ENCODE data around the gene CELA2B.

DNA sequence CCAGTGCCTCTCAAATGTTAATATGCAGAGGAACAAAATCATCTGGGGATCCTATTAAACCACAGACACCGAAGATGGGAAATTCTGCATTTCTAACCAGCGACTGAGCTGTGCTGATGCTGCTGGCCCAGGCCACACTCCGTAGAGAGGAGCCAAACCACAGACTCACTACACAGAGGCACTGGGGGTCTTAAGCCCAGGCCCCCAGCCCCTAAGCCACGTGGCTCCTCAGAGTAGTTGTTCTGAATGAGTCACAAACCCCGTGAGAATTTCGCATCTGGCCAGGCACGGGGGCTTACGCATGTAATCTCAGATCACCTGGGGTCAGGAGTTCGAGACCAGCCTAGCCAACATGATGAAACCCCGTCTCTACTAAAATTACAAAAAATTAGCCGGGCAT lies 22.2 kb upstream of the CELA2B start:
- TF ChIP-seq CTCF (IDR thresholded peaks at IDR 0.05), result no peak
- TF ChIP-seq EZH2 (IDR thresholded peaks at IDR 0.05; ENCODE audit: borderline replicate concordance, insufficient read depth, low read depth, low read length, poor library complexity, severe bottlenecking), result no peak
